Measurements from ENCODE around the gene AK1.

DNA sequence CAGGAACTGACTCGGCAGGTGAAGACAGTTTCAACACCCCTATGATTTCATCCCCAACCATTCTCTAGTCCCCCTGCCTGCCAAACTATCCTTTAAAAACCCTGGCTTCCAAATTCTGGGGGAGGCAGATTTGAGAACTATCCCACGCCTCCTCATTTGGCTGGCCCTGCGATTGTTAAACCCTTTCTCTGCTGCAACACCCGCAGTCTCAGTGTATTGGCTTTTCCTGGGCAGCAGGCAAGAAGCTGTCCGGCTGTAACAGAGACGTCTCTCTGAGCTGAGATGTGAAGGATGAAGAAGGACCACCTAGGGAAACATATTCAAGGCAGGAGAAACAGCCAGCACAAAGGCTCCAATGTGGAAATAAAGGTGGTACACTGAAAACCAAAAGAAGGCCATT is 15.4 kb upstream of the AK1 start:
- TF ChIP-seq, protein P1, sequence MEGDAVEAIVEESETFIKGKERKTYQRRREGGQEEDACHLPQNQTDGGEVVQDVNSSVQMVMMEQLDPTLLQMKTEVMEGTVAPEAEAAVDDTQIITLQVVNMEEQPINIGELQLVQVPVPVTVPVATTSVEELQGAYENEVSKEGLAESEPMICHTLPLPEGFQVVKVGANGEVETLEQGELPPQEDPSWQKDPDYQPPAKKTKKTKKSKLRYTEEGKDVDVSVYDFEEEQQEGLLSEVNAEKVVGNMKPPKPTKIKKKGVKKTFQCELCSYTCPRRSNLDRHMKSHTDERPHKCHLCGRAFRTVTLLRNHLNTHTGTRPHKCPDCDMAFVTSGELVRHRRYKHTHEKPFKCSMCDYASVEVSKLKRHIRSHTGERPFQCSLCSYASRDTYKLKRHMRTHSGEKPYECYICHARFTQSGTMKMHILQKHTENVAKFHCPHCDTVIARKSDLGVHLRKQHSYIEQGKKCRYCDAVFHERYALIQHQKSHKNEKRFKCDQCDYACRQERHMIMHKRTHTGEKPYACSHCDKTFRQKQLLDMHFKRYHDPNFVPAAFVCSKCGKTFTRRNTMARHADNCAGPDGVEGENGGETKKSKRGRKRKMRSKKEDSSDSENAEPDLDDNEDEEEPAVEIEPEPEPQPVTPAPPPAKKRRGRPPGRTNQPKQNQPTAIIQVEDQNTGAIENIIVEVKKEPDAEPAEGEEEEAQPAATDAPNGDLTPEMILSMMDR (IDR thresholded peaks at IDR 0.05; ENCODE audit: low read length): no peak
- TF ChIP-seq EZH2phosphoT487 (IDR thresholded peaks at IDR 0.05; ENCODE audit: low read length): no peak
